HG03064 (cell line): Measurements from ENCODE around the gene GFPT2.

Experiments used
- ATAC-seq: cut with Tn5 transposase; IDR thresholded peaks from one replicate; pipeline ENCODE4 v1.9.1; 2021; ENCODE audit warnings: low read depth; ENCODE audit not compliant: unreplicated experiment

Gene GFPT2

GRCh38 chr5:180379355-180380070, 26.4 kb upstream of the GFPT2 start:
- no peak for ATAC-seq

GRCh38 chr5:180378438-180379344, 25.6 kb upstream of the GFPT2 start:
- ATAC-seq = no peak

GRCh38 chr5:180377556-180378197, 24.5 kb upstream of the GFPT2 start:
- ATAC-seq = no peak

- no peak for ATAC-seq
Measured at GRCh38 chr5:180376511-180376910, 23.4 kb upstream of the GFPT2 start.

- no peak for ATAC-seq
Measured at GRCh38 chr5:180375955-180376354, 22.8 kb upstream of the GFPT2 start.

- no peak for ATAC-seq
Measured at GRCh38 chr5:180375291-180375690, 22.2 kb upstream of the GFPT2 start.

DNA sequence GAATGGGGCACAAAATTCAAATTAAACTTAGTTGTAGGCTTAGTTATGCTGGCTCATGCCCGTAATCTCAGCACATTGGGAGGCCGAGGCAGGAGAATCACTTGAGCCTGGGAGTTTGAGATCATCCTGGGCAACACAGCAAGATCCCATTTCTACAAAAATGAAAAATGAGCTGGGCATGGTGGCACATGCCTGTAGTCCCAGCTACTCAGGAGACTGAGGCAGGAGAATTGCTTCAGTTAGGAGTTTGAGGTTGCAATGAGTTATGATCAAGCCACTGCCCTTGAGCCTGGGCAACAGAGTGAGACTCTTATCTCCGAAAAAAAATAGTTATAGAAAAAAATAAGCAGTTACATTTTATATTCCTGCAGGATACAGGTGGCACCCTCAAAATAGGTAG, 20.7 kb upstream of the GFPT2 start:
- no peak for ATAC-seq

- no peak for ATAC-seq
Measured at GRCh38 chr5:180373454-180373853, 20.3 kb upstream of the GFPT2 start.

- ATAC-seq = no peak
Measured at GRCh38 chr5:180371949-180372348, 18.8 kb upstream of the GFPT2 start.

DNA sequence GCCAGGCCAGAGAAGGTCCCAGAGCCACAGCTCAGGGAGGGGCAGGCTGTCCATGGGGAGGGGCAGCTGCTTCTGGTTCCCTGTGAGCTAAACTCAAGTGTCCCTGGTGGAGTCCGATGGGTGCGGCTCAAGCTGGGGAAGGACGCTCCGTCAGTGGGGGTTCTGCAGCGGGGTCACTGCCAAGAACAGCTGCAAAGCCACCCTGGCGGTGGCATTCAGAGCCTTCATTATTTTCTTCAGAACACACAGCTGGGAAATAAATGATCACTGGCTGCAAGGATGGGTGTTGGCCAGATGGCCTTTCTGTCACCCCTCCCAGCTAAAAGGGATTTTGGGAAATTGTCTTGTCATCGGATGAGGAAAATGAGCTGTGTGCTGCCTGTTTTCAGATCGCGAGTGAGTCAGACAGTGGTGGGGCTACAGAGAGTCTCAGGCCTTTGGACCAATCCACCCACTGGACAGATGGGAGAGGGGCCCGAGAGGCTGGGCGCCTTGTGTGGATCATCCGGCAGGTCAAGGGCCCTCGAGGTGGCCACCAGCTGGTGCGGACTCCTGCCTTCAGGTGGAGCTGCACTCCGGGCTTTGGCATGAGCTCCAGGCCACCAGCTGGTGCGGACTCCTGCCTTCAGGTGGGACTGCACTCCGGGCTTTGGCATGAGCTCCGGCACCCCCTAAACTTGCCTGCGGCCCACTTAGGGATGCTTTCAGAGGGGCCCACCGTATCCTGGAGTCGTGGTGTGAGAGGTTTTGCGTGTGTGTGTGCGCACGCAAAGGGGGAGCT, 17.9 kb upstream of the GFPT2 start:
- ATAC-seq = no peak

- ATAC-seq = no peak
Measured at GRCh38 chr5:180367991-180368390, 14.9 kb upstream of the GFPT2 start.

- ATAC-seq = no peak
Measured at GRCh38 chr5:180367300-180367699, 14.2 kb upstream of the GFPT2 start.

GRCh38 chr5:180366326-180366725, 13.2 kb upstream of the GFPT2 start:
- ATAC-seq = no peak

DNA sequence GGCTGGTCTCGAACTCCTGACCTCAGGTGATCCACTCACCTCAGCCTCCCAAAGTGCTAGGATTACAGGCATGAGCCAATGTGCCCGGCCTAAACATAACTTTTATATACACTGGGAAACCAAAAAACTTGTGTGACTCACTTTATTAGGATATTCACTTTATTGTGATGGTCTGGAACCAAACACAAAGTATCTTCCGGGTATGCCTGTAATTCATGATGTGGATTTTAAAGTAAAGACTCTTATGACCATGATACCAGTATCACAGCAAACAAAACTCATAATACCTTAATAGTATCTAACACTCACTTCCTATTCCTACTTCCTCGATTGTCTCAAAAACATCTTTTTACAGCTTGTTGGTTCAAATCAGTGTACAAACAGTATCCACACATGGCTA, 12.7 kb upstream of the GFPT2 start:
- ATAC-seq = no peak

DNA sequence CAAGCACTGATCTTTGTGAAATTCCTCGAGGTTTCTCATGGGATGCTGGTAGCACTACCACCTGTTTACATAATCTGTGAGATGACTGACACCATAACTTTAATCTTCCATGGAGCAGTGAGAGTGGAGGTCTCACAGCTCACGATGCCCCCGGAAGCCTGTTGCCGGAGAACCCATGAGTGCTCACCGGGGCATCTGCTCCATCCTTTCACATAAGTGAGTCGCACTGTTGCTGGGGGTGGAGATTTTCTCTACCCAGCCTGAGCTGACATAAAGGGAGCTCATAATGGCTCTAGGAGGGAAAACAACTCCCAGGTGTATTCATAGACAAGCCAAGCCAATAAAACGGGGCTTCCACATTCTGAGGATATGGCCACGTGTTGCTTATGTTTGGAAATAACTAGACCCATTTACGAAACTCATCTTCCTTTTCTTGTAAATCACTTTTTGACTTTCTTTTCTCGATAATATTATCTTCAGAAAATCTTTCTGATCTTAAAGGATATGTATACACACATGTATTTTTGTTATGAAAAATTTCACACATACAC, 11.2 kb upstream of the GFPT2 start:
- no peak for ATAC-seq

- no peak for ATAC-seq
Measured at GRCh38 chr5:180360078-180360957, 7.2 kb upstream of the GFPT2 start.

GRCh38 chr5:180358694-180359093, 5.6 kb upstream of the GFPT2 start:
- ATAC-seq = no peak

GRCh38 chr5:180358179-180358578, 5.0 kb upstream of the GFPT2 start:
- ATAC-seq = no peak

GRCh38 chr5:180354966-180355365, 1.8 kb upstream of the GFPT2 start:
- no peak for ATAC-seq
